Raji (cell line): ENCODE measurements around the gene FUT8.

Experiments
- POLR2A ChIP-seq: IDR thresholded peaks from 2 replicates; pipeline ENCODE4 v1.6.1; 2011; ENCODE audit warnings: low read depth, low read length, control low read depth; ENCODE audit not compliant: insufficient read depth

FUT8 gene

GRCh38 chr14:65492266-65492665 is 79.7 kb downstream of the FUT8 start:
- no peak for TF ChIP-seq POLR2A

GRCh38 chr14:65495196-65495595 is 82.7 kb downstream of the FUT8 start:
- no peak for TF ChIP-seq POLR2A

GRCh38 chr14:65496178-65496993 is 83.9 kb downstream of the FUT8 start:
- no peak for TF ChIP-seq POLR2A

- TF ChIP-seq POLR2A: no peak
These were observed 86.6 kb downstream of the FUT8 start for GRCh38 chr14:65499138-65499537.

- TF ChIP-seq POLR2A: no peak
These were observed 87.5 kb downstream of the FUT8 start for GRCh38 chr14:65500075-65500474.

- no peak for TF ChIP-seq POLR2A
These were observed 88.8 kb downstream of the FUT8 start for GRCh38 chr14:65501328-65501727.

- TF ChIP-seq POLR2A: no peak
These were observed 90.2 kb downstream of the FUT8 start for GRCh38 chr14:65502676-65503124.

GRCh38 chr14:65503771-65504170 is 91.2 kb downstream of the FUT8 start:
- TF ChIP-seq POLR2A: no peak

GRCh38 chr14:65506801-65507200 is 94.3 kb downstream of the FUT8 start:
- TF ChIP-seq POLR2A: no peak

GRCh38 chr14:65509842-65510241 is 97.3 kb downstream of the FUT8 start:
- TF ChIP-seq POLR2A: no peak

- no peak for TF ChIP-seq POLR2A
These were observed 101.1 kb downstream of the FUT8 start for GRCh38 chr14:65513671-65514070.

- no peak for TF ChIP-seq POLR2A
These were observed 105.4 kb downstream of the FUT8 start for GRCh38 chr14:65517635-65518542.

- TF ChIP-seq POLR2A: no peak
These were observed 115.5 kb downstream of the FUT8 start for GRCh38 chr14:65528069-65528468.

- no peak for TF ChIP-seq POLR2A
These were observed 118.6 kb downstream of the FUT8 start for GRCh38 chr14:65531148-65531547.

- no peak for TF ChIP-seq POLR2A
These were observed 121.3 kb downstream of the FUT8 start for GRCh38 chr14:65533736-65534404.
